K562 (cell line): ENCODE results near the gene RAB3GAP2. TPM values are rescaled to one million over a fixed set of nuclear protein-coding genes. Genes with fewer than 3 reads are reported as not detected.
A peak's percentile ranks its signal among the peaks of the same experiment; 100 is the strongest.

Experiments
- ATAC-seq: fragments of 200-7000 bp; cut with Tn5 transposase; 3 replicates; pipeline ENCODE4 v1.9.1; 2020; ENCODE audit warnings: moderate library complexity
- BruUV-seq: library from RNA; stranded (reverse); fragments of 400-500 nt; replicated peaks from 2 replicates; lab custom pipeline; 2021; lab: Mats Ljungman, UMichigan
- CTCF ChIA-PET: fragments of 300-600 bp; formaldehyde crosslinking; extraction: SDS; loops from one replicate; lab custom pipeline; 2021; ENCODE audit warnings: low intra/inter-chr PET ratio; lab: Yijun Ruan, JAX
- POLR2A ChIA-PET: fragments of 300-600, 350-650 bp; sonication (Branson Sonifier 250); formaldehyde crosslinking; extraction: SDS; loops from one replicate; lab custom pipeline; 2021; ENCODE audit warnings: antibody characterized with exemption, inconsistent platforms; lab: Yijun Ruan, JAX
- DNase-seq, 4 experiments: peaks; one replicate each; pipeline versions ENCODE4 v3.0.0 to v3.0.0-alpha.2; 2011 to 2018; ENCODE audit warnings: low spot score in 3 of 4, mixed read lengths in 3 of 4; ENCODE audit errors: extremely low read depth in 1 of 4
- FAIRE-seq: peaks from 2 replicates; lab custom pipeline; 2011; peaks lifted over from hg19 to GRCh38; lab: Jason Lieb, UNC
- H2AFZ ChIP-seq: 2 replicates; pipeline ENCODE4 v1.6.0; 2011; ENCODE audit warnings: low read depth, low read length, control low read depth, inconsistent platforms
- H3K27ac ChIP-seq: fragments of 200-600 bp; 3 replicates; pipeline ENCODE4 v1.8.0; 2011; ENCODE audit warnings: low read depth, mild to moderate bottlenecking, control low read depth, inconsistent platforms, low read length, moderate library complexity, mixed read lengths; ENCODE audit errors: extremely low read depth
- H3K27me3 ChIP-seq, 2 experiments: fragments of 300-600 bp in 1 of 2; 2 replicates in 1 of 2; 3 replicates in 1 of 2; pipeline versions ENCODE4 v1.6.0 to v1.8.0; 2011; ENCODE audit warnings: inconsistent platforms in 2 of 2, low read length in 2 of 2, mild to moderate bottlenecking in 1 of 2, mixed read lengths in 1 of 2, moderate library complexity in 1 of 2; ENCODE audit not compliant: control insufficient read depth in 2 of 2, insufficient read depth in 2 of 2
- H3K36me3 ChIP-seq: fragments of 300-600 bp; 3 replicates; pipeline ENCODE4 v1.8.0; 2011; ENCODE audit warnings: mild to moderate bottlenecking, low read length, inconsistent platforms; ENCODE audit not compliant: control insufficient read depth, insufficient read depth
- H3K4me1 ChIP-seq, 2 experiments: fragments of 200-600 bp in 1 of 2; replicated peaks in 1 of 2; 2 replicates in 1 of 2; 3 replicates in 1 of 2; pipeline versions ENCODE4 v1.5.1 to v1.8.0; 2011; ENCODE audit warnings: inconsistent platforms in 2 of 2, low read length in 2 of 2, mild to moderate bottlenecking in 1 of 2, mixed read lengths in 1 of 2, moderate library complexity in 1 of 2; ENCODE audit not compliant: control insufficient read depth in 2 of 2, insufficient read depth in 2 of 2
- H3K4me2 ChIP-seq: 2 replicates; pipeline ENCODE4 v1.6.1; 2011; ENCODE audit warnings: low read length, control low read depth, inconsistent platforms, mixed read lengths; ENCODE audit not compliant: insufficient read depth
- H3K4me3 ChIP-seq: fragments of 200-600 bp; sonication (generic), shearing (Covaris generic); 2 replicates; pipeline ENCODE4 v1.5.1; 2016; ENCODE audit warnings: control low read depth, inconsistent platforms
- H3K79me2 ChIP-seq: fragments of 200-600 bp; 3 replicates; pipeline ENCODE4 v1.8.0; 2011; ENCODE audit warnings: low read length, inconsistent platforms; ENCODE audit not compliant: control insufficient read depth, insufficient read depth
- H3K9ac ChIP-seq, 2 experiments: 2 replicates each; pipeline versions ENCODE4 v1.6.0 to v1.6.1; 2011; ENCODE audit warnings: low read depth in 2 of 2, low read length in 2 of 2, control low read depth in 1 of 2, inconsistent platforms in 1 of 2, mild to moderate bottlenecking in 1 of 2, mixed read lengths in 1 of 2; ENCODE audit not compliant: insufficient read depth in 1 of 2
- H3K9me1 ChIP-seq: one replicate; pipeline ENCODE4 v1.6.0; 2011; ENCODE audit warnings: inconsistent platforms, mild to moderate bottlenecking, low read length, moderate library complexity; ENCODE audit not compliant: control insufficient read depth, insufficient read depth
- H3K9me3 ChIP-seq: replicated peaks from 2 replicates; pipeline ENCODE4 v1.5.1; 2011; ENCODE audit warnings: low read depth, low read length, inconsistent platforms; ENCODE audit not compliant: control insufficient read depth, insufficient read depth
- H4K20me1 ChIP-seq: replicated peaks from 2 replicates; pipeline ENCODE4 v1.6.1; 2011; ENCODE audit warnings: low read length, inconsistent platforms, mixed read lengths; ENCODE audit not compliant: control insufficient read depth, insufficient read depth
- CTBP1 ChIP-seq: fragments of 450-650 bp; IDR thresholded peaks from 2 replicates; pipeline ENCODE4 v1.6.1; 2016; ENCODE audit warnings: borderline replicate concordance
- REST ChIP-seq, 2 experiments: fragments of 450-650 bp; formaldehyde crosslinking in 1 of 2; IDR thresholded peaks; 2 replicates each; pipeline versions ENCODE4 v1.4.0 to v1.6.1; 2014 to 2020; ENCODE audit warnings: mild to moderate bottlenecking in 2 of 2, borderline replicate concordance in 1 of 2, low read depth in 1 of 2
- WGBS: fragments of 100-300 bp; shearing (Covaris generic); methylation state at CpG from one replicate; pipeline ENCODE4 v1.1.6; 2016; ENCODE audit warnings: low coverage, mixed read lengths; ENCODE audit not compliant: insufficient coverage; ENCODE audit errors: missing lambda C conversion rate; 5-methylcytosine and 5-hydroxymethylcytosine counted together
- in situ Hi-C: fragments of 300-500 bp; cut with MboI; formaldehyde crosslinking; loops from 4 replicates; pipeline ENCODE4 v1.15.0; 2018; ENCODE audit warnings: inconsistent platforms, mixed read lengths
- intact Hi-C: fragments of 100-400 bp; cut with micrococcal nuclease; formaldehyde crosslinking; loops from 2 replicates; pipeline ENCODE4 v1.14.2; 2022
- polyA plus RNA-seq, 8 experiments: library from polyadenylated mRNA; depleted of rRNA in 4 of 8; stranded (reverse) in 5 of 8; unstranded in 3 of 8; fragments of >200 nt; fragmentation: Nextera tagmentation in 2 of 8; fragmentation: Illumina TruSeq in 1 of 8; extraction: Ambion mirVana in 2 of 8; extraction: Trizol in 1 of 8; gene quantifications; 2 replicates each; pipeline versions ENCODE4 v1.2.1 to v1.2.3, GENCODE V29; 2011 to 2014; ENCODE audit warnings: inconsistent platforms in 1 of 8, missing spikeins in 1 of 8
- total RNA-seq, 7 experiments: library from RNA; depleted of rRNA in 6 of 7; stranded (reverse); fragments of >200 nt in 6 of 7; fragmentation: Illumina TruSeq in 2 of 7; extraction: Trizol in 2 of 7; gene quantifications; 2 replicates each; pipeline versions ENCODE4 v1.2.1 to v1.2.3, GENCODE V29; 2011 to 2021; ENCODE audit warnings: low replicate concordance in 1 of 7

The RAB3GAP2 gene
- total and polyA plus RNA-seq, 9 of the 15 experiments (the other 6 are each of a cell fraction or from before 2014, with no cell fraction given) = 14.1 to 69.1 (median 32.2) TPM

- POLR2A ChIA-PET = interaction anchor here (0.7 to 1.2 kb wide), 4 partner anchors 11 to 100 kb away, joined by 3 to 6 read pairs (median 3); no protein-coding TSS in a partner anchor
- FAIRE-seq = no peak
- WGBS = 89% methylated on average over 1 of the region's 1 CpG
- no peak for TF ChIP-seq CTBP1
- TF ChIP-seq REST (IDR thresholded peaks at IDR 0.05; ENCODE audit: borderline replicate concordance) = peak; percentile 28; the same call in 1 of the 2 replicates
- TF ChIP-seq REST (CRISPR knock-in tag; IDR thresholded peaks at IDR 0.05; ENCODE audit: low read depth) = no peak
Observed at GRCh38 chr1:220189750-220190347, 82.4 kb downstream of the RAB3GAP2 start.

More at GRCh38 chr1:220189750-220190347, 82.4 kb downstream of the RAB3GAP2 start:
- Histone ChIP-seq H3K79me2 (no peaks in the 10 kb centered on the region), H3K9me3 (no peaks in the 10 kb centered on the region), H2AFZ (no peak overlapping the region), H3K36me3 (peaks cover 63% of the 10 kb centered on the region), H3K9ac (no peak overlapping the region), H3K4me2 (no peak overlapping the region), H3K4me1 (no peaks in the 10 kb centered on the region), H3K9me1 (no peaks in the 10 kb centered on the region), H3K27me3 (no peaks in the 10 kb centered on the region), H3K4me3 (no peak overlapping the region), H3K27ac (no peak overlapping the region), H4K20me1 (no peaks in the 10 kb centered on the region)
- ATAC-seq (peak; percentile 81), DNase-seq (peak; percentile 33 to 38 (median 35))
- intact Hi-C loops = loop anchor here (5.0 kb wide), 1 partner anchor 353 kb away; no protein-coding TSS in a partner anchor
- in situ Hi-C loops = no loop called here
- no TSS peak for BruUV-seq
- CTCF ChIA-PET = interaction anchor here (1.9 kb wide), 1 partner anchor 585 kb away, joined by 10 read pairs; no protein-coding TSS in a partner anchor
